Panc1 (cell line): ENCODE measurements around the gene SIGLEC1. TPM values are rescaled to one million over a fixed set of nuclear protein-coding genes. Genes with fewer than 3 reads are reported as not detected.

Experiments used
- ATAC-seq: fragments of 200-7000 bp; cut with Tn5 transposase; 2 replicates; pipeline ENCODE4 v1.9.1; 2020; ENCODE audit warnings: mild to moderate bottlenecking, moderate library complexity
- BruUV-seq: library from RNA; stranded (reverse); fragments of 400-500 nt; replicated peaks from 2 replicates; lab custom pipeline; 2021; lab: Mats Ljungman, UMichigan
- CTCF ChIA-PET: fragments of 300-600 bp; sonication (Branson Sonifier 250); formaldehyde crosslinking; loops from one replicate; lab custom pipeline; 2022; ENCODE audit warnings: antibody characterized with exemption; lab: Charles Lee
- POLR2A ChIA-PET: fragments of 300-600 bp; sonication (Branson Sonifier 250); formaldehyde crosslinking; loops from one replicate; lab custom pipeline; 2022; ENCODE audit warnings: antibody characterized with exemption; lab: Charles Lee
- DNase-seq: peaks from one replicate; pipeline ENCODE4 v3.0.0-alpha.2; 2010; ENCODE audit warnings: low read depth, low spot score
- H3K27ac ChIP-seq: 2 replicates; pipeline ENCODE4 v1.5.1; 2011; ENCODE audit warnings: mild to moderate bottlenecking, low read length, inconsistent platforms
- H3K27me3 ChIP-seq: fragments of 200-500 bp; sonication (Bioruptor generic); 2 replicates; pipeline ENCODE4 v1.6.0; 2014; ENCODE audit warnings: low read length, inconsistent platforms; ENCODE audit not compliant: control insufficient read depth, insufficient read depth
- H3K36me3 ChIP-seq: fragments of 200-500 bp; sonication (Bioruptor generic); 2 replicates; pipeline ENCODE4 v1.5.1; 2014; ENCODE audit warnings: inconsistent platforms, mild to moderate bottlenecking, low read length, moderate library complexity; ENCODE audit not compliant: control insufficient read depth, insufficient read depth
- H3K4me1 ChIP-seq: 2 replicates; pipeline ENCODE4 v1.5.1; 2011; ENCODE audit warnings: inconsistent platforms, mild to moderate bottlenecking, low read length, moderate library complexity; ENCODE audit not compliant: control insufficient read depth, insufficient read depth
- H3K4me3 ChIP-seq, 2 experiments: 2 replicates each; pipeline ENCODE4 v1.5.1; 2011 to 2012; ENCODE audit warnings: low read depth in 2 of 2, low read length in 2 of 2, mild to moderate bottlenecking in 2 of 2, inconsistent platforms in 1 of 2, moderate library complexity in 1 of 2
- H3K9me3 ChIP-seq: fragments of 200-500 bp; sonication (Bioruptor generic); 2 replicates; pipeline ENCODE4 v1.5.1; 2014; ENCODE audit warnings: low read depth, mild to moderate bottlenecking, inconsistent platforms, low read length, moderate library complexity; ENCODE audit not compliant: control insufficient read depth, insufficient read depth
- POLR2AphosphoS5 ChIP-seq: IDR thresholded peaks from 2 replicates; pipeline ENCODE4 v1.6.1; 2012; ENCODE audit warnings: mild to moderate bottlenecking, low read depth, low read length, moderate library complexity
- SIN3A ChIP-seq: IDR thresholded peaks from 2 replicates; pipeline ENCODE4 v1.6.1; 2012; ENCODE audit warnings: low read depth, mild to moderate bottlenecking, low read length, moderate library complexity, borderline replicate concordance; ENCODE audit not compliant: insufficient read depth
- TCF7L2 ChIP-seq: IDR thresholded peaks from 2 replicates; pipeline ENCODE4 v1.6.1; 2011; ENCODE audit warnings: mild to moderate bottlenecking, low read depth, low read length, inconsistent platforms
- in situ Hi-C: cut with HindIII; loops from 2 replicates; pipeline ENCODE4 v1.10.0; 2016; ENCODE audit warnings: low sequenced_read_pairs, low pct_unique_long_range_greater_than_20kb
- intact Hi-C: fragments of 100-400 bp; cut with micrococcal nuclease; formaldehyde crosslinking; loops from one replicate; pipeline ENCODE4 v1.10.0; 2022; ENCODE audit not compliant: unreplicated experiment
- total RNA-seq: library from RNA; stranded (reverse); gene quantifications from one replicate; pipeline ENCODE4 v1.2.1, GENCODE V29; 2021; ENCODE audit not compliant: unreplicated experiment
- TF ChIP-seq, protein P1 (sequence below), 2 experiments: IDR thresholded peaks; 2 replicates each; pipeline ENCODE4 v1.6.1; 2011 to 2012; ENCODE audit warnings: low read depth in 2 of 2, control low read depth in 1 of 2, low read length in 1 of 2, mild to moderate bottlenecking in 1 of 2, moderate library complexity in 1 of 2; ENCODE audit not compliant: insufficient read depth in 1 of 2
- TF ChIP-seq, protein P2 (sequence below): fragments of 450-650 bp; IDR thresholded peaks from 2 replicates; pipeline ENCODE4 v1.5.1; 2017; ENCODE audit warnings: mild to moderate bottlenecking

SIGLEC1 gene
- total RNA-seq, 1 experiment from 2014 or later: 0.03 TPM

DNA sequence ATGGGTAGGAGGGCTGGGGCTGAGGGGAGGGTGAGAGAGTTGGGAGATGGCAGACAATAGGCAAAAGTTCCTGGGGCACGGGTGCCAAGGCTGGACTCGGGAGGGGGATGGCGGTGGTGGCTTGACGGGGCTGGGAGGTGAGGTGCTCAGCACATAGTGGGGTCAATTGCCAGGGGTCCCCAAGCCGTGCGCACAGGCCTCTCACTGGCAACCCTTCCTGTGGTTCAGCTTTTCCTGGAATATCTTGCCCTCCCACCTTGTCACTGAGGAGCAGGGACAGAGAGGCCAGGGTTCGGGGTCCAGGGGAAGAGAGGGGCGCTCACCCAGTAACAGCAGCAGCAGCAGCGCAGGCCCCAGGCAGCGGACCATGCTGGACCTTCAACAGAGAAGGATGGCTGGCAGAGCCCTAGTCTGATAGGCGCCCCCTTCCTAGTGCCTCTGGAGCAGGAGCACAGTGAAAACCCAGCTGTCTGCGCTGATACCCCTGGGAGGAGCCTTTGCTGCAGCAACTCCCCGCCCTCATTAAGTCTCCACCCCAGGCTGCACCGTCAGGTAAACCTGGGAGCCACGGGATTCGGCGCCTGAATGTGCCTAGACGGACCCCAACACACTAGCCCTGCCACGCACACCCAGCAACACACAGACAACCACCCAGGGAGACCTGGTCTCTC, 49.2 kb downstream of the SIGLEC1 start, which contains the start of gene GFRA4:
GFRA4 (minus strand) TSS at position 369 of the 671 bp plus-strand sequence; CDS start at position 369, 0 bp downstream.
- Histone ChIP-seq H3K9me3 (no peaks in the 10 kb centered on the region), H3K4me1 (0 out of 2 replicates have a peak, but pooled peaks cover 3% of the 10 kb centered on the region), H3K4me3 (no peak within 1 kb of the TSS), H3K27me3 (peaks cover 8% of the 10 kb centered on the region; the same call in 1 of the 2 replicates), H3K36me3 (no peaks in the 10 kb centered on the region), H3K27ac (no peak within 1 kb of the TSS)
- POLR2A ChIA-PET: no interaction called here
- in situ Hi-C loops: no loop called here
- ATAC-seq: no peak
- intact Hi-C loops: no loop called here
- no peak for DNase-seq
- TF ChIP-seq TCF7L2 (no peak), SIN3A (no peak), POLR2AphosphoS5 (no peak)
- TF ChIP-seq, protein P1, sequence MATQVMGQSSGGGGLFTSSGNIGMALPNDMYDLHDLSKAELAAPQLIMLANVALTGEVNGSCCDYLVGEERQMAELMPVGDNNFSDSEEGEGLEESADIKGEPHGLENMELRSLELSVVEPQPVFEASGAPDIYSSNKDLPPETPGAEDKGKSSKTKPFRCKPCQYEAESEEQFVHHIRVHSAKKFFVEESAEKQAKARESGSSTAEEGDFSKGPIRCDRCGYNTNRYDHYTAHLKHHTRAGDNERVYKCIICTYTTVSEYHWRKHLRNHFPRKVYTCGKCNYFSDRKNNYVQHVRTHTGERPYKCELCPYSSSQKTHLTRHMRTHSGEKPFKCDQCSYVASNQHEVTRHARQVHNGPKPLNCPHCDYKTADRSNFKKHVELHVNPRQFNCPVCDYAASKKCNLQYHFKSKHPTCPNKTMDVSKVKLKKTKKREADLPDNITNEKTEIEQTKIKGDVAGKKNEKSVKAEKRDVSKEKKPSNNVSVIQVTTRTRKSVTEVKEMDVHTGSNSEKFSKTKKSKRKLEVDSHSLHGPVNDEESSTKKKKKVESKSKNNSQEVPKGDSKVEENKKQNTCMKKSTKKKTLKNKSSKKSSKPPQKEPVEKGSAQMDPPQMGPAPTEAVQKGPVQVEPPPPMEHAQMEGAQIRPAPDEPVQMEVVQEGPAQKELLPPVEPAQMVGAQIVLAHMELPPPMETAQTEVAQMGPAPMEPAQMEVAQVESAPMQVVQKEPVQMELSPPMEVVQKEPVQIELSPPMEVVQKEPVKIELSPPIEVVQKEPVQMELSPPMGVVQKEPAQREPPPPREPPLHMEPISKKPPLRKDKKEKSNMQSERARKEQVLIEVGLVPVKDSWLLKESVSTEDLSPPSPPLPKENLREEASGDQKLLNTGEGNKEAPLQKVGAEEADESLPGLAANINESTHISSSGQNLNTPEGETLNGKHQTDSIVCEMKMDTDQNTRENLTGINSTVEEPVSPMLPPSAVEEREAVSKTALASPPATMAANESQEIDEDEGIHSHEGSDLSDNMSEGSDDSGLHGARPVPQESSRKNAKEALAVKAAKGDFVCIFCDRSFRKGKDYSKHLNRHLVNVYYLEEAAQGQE (IDR thresholded peaks at IDR 0.05; ENCODE audit: insufficient read depth in 1 of 2, low read depth in 2 of 2, low read length in 1 of 2): no peak
- TF ChIP-seq, protein P2, sequence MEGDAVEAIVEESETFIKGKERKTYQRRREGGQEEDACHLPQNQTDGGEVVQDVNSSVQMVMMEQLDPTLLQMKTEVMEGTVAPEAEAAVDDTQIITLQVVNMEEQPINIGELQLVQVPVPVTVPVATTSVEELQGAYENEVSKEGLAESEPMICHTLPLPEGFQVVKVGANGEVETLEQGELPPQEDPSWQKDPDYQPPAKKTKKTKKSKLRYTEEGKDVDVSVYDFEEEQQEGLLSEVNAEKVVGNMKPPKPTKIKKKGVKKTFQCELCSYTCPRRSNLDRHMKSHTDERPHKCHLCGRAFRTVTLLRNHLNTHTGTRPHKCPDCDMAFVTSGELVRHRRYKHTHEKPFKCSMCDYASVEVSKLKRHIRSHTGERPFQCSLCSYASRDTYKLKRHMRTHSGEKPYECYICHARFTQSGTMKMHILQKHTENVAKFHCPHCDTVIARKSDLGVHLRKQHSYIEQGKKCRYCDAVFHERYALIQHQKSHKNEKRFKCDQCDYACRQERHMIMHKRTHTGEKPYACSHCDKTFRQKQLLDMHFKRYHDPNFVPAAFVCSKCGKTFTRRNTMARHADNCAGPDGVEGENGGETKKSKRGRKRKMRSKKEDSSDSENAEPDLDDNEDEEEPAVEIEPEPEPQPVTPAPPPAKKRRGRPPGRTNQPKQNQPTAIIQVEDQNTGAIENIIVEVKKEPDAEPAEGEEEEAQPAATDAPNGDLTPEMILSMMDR: no peak
- CTCF ChIA-PET: no interaction called here
- BruUV-seq: no TSS peak

Other genes with a start within 250 kb of the SIGLEC1 start
- 33.8 TPM for gene ATRN, start 241.6 kb downstream of the SIGLEC1 start, total RNA-seq
- not detected for gene GFRA4, start 49.2 kb downstream of the SIGLEC1 start, total RNA-seq
- 0.62 TPM for gene ADAM33, start 30.6 kb downstream of the SIGLEC1 start, total RNA-seq
- gene HSPA12B, start 20.1 kb upstream of the SIGLEC1 start, total RNA-seq: 0.21 TPM
- gene ADISSP, start 55.2 kb upstream of the SIGLEC1 start, total RNA-seq: 100 TPM
- gene SPEF1, start 68.8 kb upstream of the SIGLEC1 start, total RNA-seq: 0.41 TPM
- 154 TPM for gene CENPB, start 74.1 kb upstream of the SIGLEC1 start, total RNA-seq
- gene CDC25B, start 83.7 kb upstream of the SIGLEC1 start, total RNA-seq: 170 TPM
- 23.1 TPM for gene AP5S1, start 107.9 kb upstream of the SIGLEC1 start, total RNA-seq
- gene MAVS, start 134.2 kb upstream of the SIGLEC1 start, total RNA-seq: 32.3 TPM
- 40.9 TPM for gene PANK2, start 176.8 kb upstream of the SIGLEC1 start, total RNA-seq